Measurements from ENCODE around the gene VLDLR.
"Not testable (repeated sequence)": the region's sequence is repeated elsewhere in the genome, so short reads cannot be mapped to it uniquely, and the experiment has no call there.

The VLDLR gene

GRCh38 chr9:2664174-2665065 lies 42.8 kb downstream of the VLDLR start:
- no peak for DNase-seq

- no peak for DNase-seq
Measured at GRCh38 chr9:2666569-2666968, 45.0 kb downstream of the VLDLR start.

- no peak for DNase-seq
Measured at GRCh38 chr9:2673161-2673560, 51.6 kb downstream of the VLDLR start.

GRCh38 chr9:2674141-2674824 lies 52.7 kb downstream of the VLDLR start:
- DNase-seq, result no peak

- DNase-seq, result no peak
Measured at GRCh38 chr9:2675834-2676233, 54.2 kb downstream of the VLDLR start.

GRCh38 chr9:2676466-2676865 lies 54.9 kb downstream of the VLDLR start:
- DNase-seq, result no peak

GRCh38 chr9:2677915-2678889 lies 56.6 kb downstream of the VLDLR start:
- DNase-seq, result no peak

GRCh38 chr9:2679011-2679410 lies 57.4 kb downstream of the VLDLR start:
- DNase-seq, result no peak

- no peak for DNase-seq
Measured at GRCh38 chr9:2681981-2682380, 60.4 kb downstream of the VLDLR start.

GRCh38 chr9:2686911-2687310 lies 65.3 kb downstream of the VLDLR start:
- no peak for DNase-seq

- no peak for DNase-seq
Measured at GRCh38 chr9:2688636-2689035, 67.0 kb downstream of the VLDLR start.

- no peak for DNase-seq
Measured at GRCh38 chr9:2691212-2691611, 69.6 kb downstream of the VLDLR start.

GRCh38 chr9:2691626-2692025 lies 70.0 kb downstream of the VLDLR start:
- no peak for DNase-seq

GRCh38 chr9:2693056-2693455 lies 71.5 kb downstream of the VLDLR start:
- DNase-seq, result no peak

- no peak for DNase-seq
Measured at GRCh38 chr9:2697492-2697891, 75.9 kb downstream of the VLDLR start.

- no peak for DNase-seq
Measured at GRCh38 chr9:2700398-2700797, 78.8 kb downstream of the VLDLR start.

- DNase-seq, result no peak
Measured at GRCh38 chr9:2700909-2701550, 79.4 kb downstream of the VLDLR start.

GRCh38 chr9:2704504-2704903 lies 82.9 kb downstream of the VLDLR start:
- DNase-seq, result no peak

- DNase-seq, result not testable (repeated sequence)
Measured at GRCh38 chr9:2707256-2707655, 85.7 kb downstream of the VLDLR start.

Data from NK-92 treated with Interleukin-12 subunit alpha and Interleukin-12 subunit beta, amount 100 ng/mL, for 24 hours (cell line).